Measurements from ENCODE around the gene MLLT3.

DNA sequence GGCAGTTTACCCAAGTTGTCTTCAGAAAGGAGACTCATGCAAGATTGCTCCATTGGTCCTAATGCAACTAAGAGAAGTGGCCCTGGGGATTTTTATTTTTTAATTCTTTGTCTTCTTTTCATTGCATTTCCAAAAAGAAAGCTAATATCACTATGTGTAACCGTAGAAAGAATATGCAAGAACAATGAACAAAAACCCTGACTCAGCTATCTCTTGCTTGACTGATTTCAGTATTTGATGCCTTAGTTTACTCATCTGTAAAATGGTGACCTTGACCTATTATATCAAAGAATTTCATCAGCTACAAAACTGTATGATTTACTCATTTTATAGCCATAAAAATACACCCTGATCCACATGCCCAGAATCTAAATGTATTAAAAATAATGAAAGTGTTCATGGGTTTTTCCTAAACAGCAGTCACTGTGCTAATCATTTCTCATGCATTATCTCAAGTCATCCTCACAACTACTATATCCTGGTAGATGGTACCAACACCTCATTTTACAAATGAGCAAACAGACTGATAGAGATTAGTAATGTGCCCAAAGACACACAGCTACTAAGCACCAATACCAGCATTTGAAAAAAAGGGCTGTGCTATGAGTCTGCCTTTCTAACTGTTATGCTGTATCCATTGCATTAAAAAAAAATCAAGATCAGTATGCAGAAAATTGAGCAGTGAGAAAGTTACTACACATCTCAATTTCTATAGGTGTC lies 185.7 kb downstream of the MLLT3 start:
- TF ChIP-seq, protein P1, sequence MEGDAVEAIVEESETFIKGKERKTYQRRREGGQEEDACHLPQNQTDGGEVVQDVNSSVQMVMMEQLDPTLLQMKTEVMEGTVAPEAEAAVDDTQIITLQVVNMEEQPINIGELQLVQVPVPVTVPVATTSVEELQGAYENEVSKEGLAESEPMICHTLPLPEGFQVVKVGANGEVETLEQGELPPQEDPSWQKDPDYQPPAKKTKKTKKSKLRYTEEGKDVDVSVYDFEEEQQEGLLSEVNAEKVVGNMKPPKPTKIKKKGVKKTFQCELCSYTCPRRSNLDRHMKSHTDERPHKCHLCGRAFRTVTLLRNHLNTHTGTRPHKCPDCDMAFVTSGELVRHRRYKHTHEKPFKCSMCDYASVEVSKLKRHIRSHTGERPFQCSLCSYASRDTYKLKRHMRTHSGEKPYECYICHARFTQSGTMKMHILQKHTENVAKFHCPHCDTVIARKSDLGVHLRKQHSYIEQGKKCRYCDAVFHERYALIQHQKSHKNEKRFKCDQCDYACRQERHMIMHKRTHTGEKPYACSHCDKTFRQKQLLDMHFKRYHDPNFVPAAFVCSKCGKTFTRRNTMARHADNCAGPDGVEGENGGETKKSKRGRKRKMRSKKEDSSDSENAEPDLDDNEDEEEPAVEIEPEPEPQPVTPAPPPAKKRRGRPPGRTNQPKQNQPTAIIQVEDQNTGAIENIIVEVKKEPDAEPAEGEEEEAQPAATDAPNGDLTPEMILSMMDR (IDR thresholded peaks at IDR 0.05), result no peak
- no peak for TF ChIP-seq POLR2A (IDR thresholded peaks at IDR 0.05)

Data from Peyer's patch (tissue), 4 donors.